GM23338 (cell line): ENCODE results near the gene COL4A6. TPM values are rescaled to one million over a fixed set of nuclear protein-coding genes. Genes with fewer than 3 reads are reported as not detected.

Experiments
- ATAC-seq: fragments of 200-7000 bp; cut with Tn5 transposase; 3 replicates; pipeline ENCODE4 v1.9.1; 2020
- DNase-seq: peaks from one replicate; pipeline ENCODE4 v3.0.0-alpha.2; 2015; ENCODE audit warnings: low spot score
- H2AFZ ChIP-seq: fragments of 200-600 bp; sonication (generic); 2 replicates; pipeline ENCODE4 v1.8.0; 2016; ENCODE audit warnings: antibody characterized with exemption, mild to moderate bottlenecking, moderate library complexity
- H3F3A ChIP-seq: fragments of 200-600 bp; sonication (generic); replicated peaks from 2 replicates; pipeline ENCODE4 v1.8.0; 2017; ENCODE audit warnings: antibody characterized with exemption, mixed run types, low read depth
- H3K27ac ChIP-seq: fragments of 200-600 bp; sonication (generic); 2 replicates; pipeline ENCODE4 v1.6.1; 2016; ENCODE audit warnings: low read depth
- H3K27me3 ChIP-seq: fragments of 200-600 bp; sonication (generic); 2 replicates; pipeline ENCODE4 v1.8.0; 2016; ENCODE audit warnings: mild to moderate bottlenecking, mixed run types, moderate library complexity; ENCODE audit not compliant: insufficient read depth
- H3K36me3 ChIP-seq: fragments of 200-600 bp; sonication (generic); 2 replicates; pipeline ENCODE4 v1.8.0; 2016; ENCODE audit warnings: mild to moderate bottlenecking; ENCODE audit not compliant: insufficient read depth
- H3K4me1 ChIP-seq: fragments of 200-600 bp; sonication (generic); 2 replicates; pipeline ENCODE4 v1.8.0; 2016; ENCODE audit warnings: mild to moderate bottlenecking, moderate library complexity; ENCODE audit not compliant: insufficient read depth
- H3K4me2 ChIP-seq: fragments of 200-600 bp; sonication (generic); 2 replicates; pipeline ENCODE4 v1.7.1; 2017; ENCODE audit warnings: mixed run types
- H3K4me3 ChIP-seq: fragments of 200-600 bp; sonication (generic); 2 replicates; pipeline ENCODE4 v1.6.1; 2016; ENCODE audit warnings: mixed run types
- H3K79me2 ChIP-seq: fragments of 200-600 bp; sonication (generic); replicated peaks from 2 replicates; pipeline ENCODE4 v1.8.0; 2017; ENCODE audit warnings: mild to moderate bottlenecking; ENCODE audit not compliant: insufficient read depth
- H3K9me2 ChIP-seq: fragments of 200-600 bp; sonication (generic); 2 replicates; pipeline ENCODE4 v1.8.0; 2017; ENCODE audit not compliant: insufficient read depth
- H4K20me1 ChIP-seq: fragments of 200-600 bp; sonication (generic); replicated peaks from 2 replicates; pipeline ENCODE4 v1.8.0; 2017; ENCODE audit warnings: mild to moderate bottlenecking; ENCODE audit not compliant: insufficient read depth
- H3K27ac Mint-ChIP-seq: 2 replicates; pipeline ENCODE4 v1.8.0; 2020; ENCODE audit warnings: inconsistent platforms, mild to moderate bottlenecking, moderate library complexity, mixed read lengths
- H3K27me3 Mint-ChIP-seq: 3 replicates; pipeline ENCODE4 v1.8.0; 2022; ENCODE audit warnings: low read depth, mild to moderate bottlenecking, moderate library complexity, mixed read lengths, inconsistent platforms; ENCODE audit not compliant: insufficient read depth, poor library complexity
- H3K36me3 Mint-ChIP-seq: 3 replicates; pipeline ENCODE4 v1.8.0; 2021; ENCODE audit warnings: low read depth, mild to moderate bottlenecking, inconsistent platforms, moderate library complexity, mixed read lengths
- H3K4me1 Mint-ChIP-seq: 3 replicates; pipeline ENCODE4 v1.8.0; 2020; ENCODE audit warnings: mild to moderate bottlenecking, inconsistent platforms, mixed read lengths
- H3K4me3 Mint-ChIP-seq: 3 replicates; pipeline ENCODE4 v1.8.0; 2021; ENCODE audit warnings: moderate library complexity, mild to moderate bottlenecking, inconsistent platforms, mixed read lengths
- H3K9me3 Mint-ChIP-seq: 3 replicates; pipeline ENCODE4 v1.8.0; 2020; ENCODE audit warnings: moderate library complexity, mild to moderate bottlenecking, inconsistent platforms, mixed read lengths
- CREB1 ChIP-seq: fragments of 250-450 bp; sonication (Bioruptor Pico); IDR thresholded peaks from 2 replicates; pipeline ENCODE4 v1.5.0; 2020; ENCODE audit warnings: low read depth, mild to moderate bottlenecking, moderate library complexity
- EZH2 ChIP-seq: fragments of 200-600 bp; sonication (generic); IDR thresholded peaks from one replicate; pipeline ENCODE4 v1.8.0; 2017; ENCODE audit warnings: antibody characterized with exemption, mild to moderate bottlenecking, low read depth; ENCODE audit not compliant: unreplicated experiment
- JUNB ChIP-seq: IDR thresholded peaks from one replicate; pipeline ENCODE4 v1.6.1; 2016; ENCODE audit warnings: antibody characterized with exemption; ENCODE audit not compliant: unreplicated experiment
- POLR2AphosphoS5 ChIP-seq: IDR thresholded peaks from 2 replicates; pipeline ENCODE4 v1.6.1; 2016; ENCODE audit warnings: antibody characterized with exemption, low read depth
- STAT1 ChIP-seq: IDR thresholded peaks from one replicate; pipeline ENCODE4 v1.6.1; 2016; ENCODE audit warnings: antibody characterized with exemption; ENCODE audit not compliant: unreplicated experiment
- ZNF331 ChIP-seq: fragments of 250-450 bp; sonication (Bioruptor Pico); IDR thresholded peaks from 2 replicates; pipeline ENCODE4 v1.5.0; 2020; ENCODE audit warnings: low read depth, mild to moderate bottlenecking, moderate library complexity
- polyA plus RNA-seq: library from polyadenylated mRNA; unstranded; fragments of >200 nt; fragmentation: Nextera tagmentation; extraction: Ambion mirVana; gene quantifications from 2 replicates; pipeline ENCODE4 v1.2.1, GENCODE V29; 2016
- total RNA-seq: library from RNA; depleted of rRNA; stranded (reverse); fragments of >200 nt; shearing (Covaris generic); gene quantifications from 2 replicates; pipeline ENCODE4 v1.2.3, GENCODE V29; 2014
- TF ChIP-seq, protein P1 (sequence below): fragments of 250-450 bp; sonication (Bioruptor Pico); IDR thresholded peaks from 2 replicates; pipeline ENCODE4 v1.5.0; 2020; ENCODE audit warnings: mild to moderate bottlenecking, moderate library complexity
- TF ChIP-seq, protein P2 (sequence below): IDR thresholded peaks from one replicate; pipeline ENCODE4 v1.6.1; 2018; ENCODE audit warnings: antibody characterized with exemption; ENCODE audit not compliant: unreplicated experiment

The COL4A6 gene
- total and polyA plus RNA-seq, 2 experiments from 2014 or later = 4.1 to 15.2 TPM

DNA sequence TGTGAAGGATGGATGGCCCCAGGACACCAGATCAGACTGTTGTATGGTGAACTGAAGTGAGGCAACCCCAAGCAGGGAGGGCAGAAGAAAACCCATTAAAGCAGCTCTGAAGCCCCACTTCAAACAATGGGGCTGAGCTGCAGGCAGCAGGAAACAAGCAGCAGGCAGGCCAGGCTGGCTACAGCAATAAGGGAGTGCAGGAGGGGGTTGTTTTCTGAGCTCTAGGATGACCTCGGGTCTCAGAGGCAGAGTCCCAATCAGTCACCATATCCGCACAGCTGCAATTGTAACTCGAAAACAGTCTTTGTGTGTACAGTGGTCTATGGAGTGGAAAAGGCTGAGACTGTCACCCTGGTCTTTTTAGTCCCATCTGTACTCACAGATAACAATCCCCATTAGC, 90.4 kb downstream of the COL4A6 start:
- H2AFZ ChIP-seq = no peak overlapping the region
- no peaks in the 10 kb centered on the region for H3K9me2 ChIP-seq
- no peaks in the 10 kb centered on the region for H4K20me1 ChIP-seq
- peaks cover 58% of the 10 kb centered on the region for H3K4me1 Mint-ChIP-seq
- no peaks in the 10 kb centered on the region for H3K27me3 ChIP-seq
- TF ChIP-seq CREB1 (CRISPR knock-in tag) = no peak
- no peak for TF ChIP-seq POLR2AphosphoS5
- no peak for TF ChIP-seq ZNF331 (CRISPR knock-in tag)
- TF ChIP-seq STAT1 = no peak
- TF ChIP-seq JUNB = no peak
- TF ChIP-seq, protein P1, sequence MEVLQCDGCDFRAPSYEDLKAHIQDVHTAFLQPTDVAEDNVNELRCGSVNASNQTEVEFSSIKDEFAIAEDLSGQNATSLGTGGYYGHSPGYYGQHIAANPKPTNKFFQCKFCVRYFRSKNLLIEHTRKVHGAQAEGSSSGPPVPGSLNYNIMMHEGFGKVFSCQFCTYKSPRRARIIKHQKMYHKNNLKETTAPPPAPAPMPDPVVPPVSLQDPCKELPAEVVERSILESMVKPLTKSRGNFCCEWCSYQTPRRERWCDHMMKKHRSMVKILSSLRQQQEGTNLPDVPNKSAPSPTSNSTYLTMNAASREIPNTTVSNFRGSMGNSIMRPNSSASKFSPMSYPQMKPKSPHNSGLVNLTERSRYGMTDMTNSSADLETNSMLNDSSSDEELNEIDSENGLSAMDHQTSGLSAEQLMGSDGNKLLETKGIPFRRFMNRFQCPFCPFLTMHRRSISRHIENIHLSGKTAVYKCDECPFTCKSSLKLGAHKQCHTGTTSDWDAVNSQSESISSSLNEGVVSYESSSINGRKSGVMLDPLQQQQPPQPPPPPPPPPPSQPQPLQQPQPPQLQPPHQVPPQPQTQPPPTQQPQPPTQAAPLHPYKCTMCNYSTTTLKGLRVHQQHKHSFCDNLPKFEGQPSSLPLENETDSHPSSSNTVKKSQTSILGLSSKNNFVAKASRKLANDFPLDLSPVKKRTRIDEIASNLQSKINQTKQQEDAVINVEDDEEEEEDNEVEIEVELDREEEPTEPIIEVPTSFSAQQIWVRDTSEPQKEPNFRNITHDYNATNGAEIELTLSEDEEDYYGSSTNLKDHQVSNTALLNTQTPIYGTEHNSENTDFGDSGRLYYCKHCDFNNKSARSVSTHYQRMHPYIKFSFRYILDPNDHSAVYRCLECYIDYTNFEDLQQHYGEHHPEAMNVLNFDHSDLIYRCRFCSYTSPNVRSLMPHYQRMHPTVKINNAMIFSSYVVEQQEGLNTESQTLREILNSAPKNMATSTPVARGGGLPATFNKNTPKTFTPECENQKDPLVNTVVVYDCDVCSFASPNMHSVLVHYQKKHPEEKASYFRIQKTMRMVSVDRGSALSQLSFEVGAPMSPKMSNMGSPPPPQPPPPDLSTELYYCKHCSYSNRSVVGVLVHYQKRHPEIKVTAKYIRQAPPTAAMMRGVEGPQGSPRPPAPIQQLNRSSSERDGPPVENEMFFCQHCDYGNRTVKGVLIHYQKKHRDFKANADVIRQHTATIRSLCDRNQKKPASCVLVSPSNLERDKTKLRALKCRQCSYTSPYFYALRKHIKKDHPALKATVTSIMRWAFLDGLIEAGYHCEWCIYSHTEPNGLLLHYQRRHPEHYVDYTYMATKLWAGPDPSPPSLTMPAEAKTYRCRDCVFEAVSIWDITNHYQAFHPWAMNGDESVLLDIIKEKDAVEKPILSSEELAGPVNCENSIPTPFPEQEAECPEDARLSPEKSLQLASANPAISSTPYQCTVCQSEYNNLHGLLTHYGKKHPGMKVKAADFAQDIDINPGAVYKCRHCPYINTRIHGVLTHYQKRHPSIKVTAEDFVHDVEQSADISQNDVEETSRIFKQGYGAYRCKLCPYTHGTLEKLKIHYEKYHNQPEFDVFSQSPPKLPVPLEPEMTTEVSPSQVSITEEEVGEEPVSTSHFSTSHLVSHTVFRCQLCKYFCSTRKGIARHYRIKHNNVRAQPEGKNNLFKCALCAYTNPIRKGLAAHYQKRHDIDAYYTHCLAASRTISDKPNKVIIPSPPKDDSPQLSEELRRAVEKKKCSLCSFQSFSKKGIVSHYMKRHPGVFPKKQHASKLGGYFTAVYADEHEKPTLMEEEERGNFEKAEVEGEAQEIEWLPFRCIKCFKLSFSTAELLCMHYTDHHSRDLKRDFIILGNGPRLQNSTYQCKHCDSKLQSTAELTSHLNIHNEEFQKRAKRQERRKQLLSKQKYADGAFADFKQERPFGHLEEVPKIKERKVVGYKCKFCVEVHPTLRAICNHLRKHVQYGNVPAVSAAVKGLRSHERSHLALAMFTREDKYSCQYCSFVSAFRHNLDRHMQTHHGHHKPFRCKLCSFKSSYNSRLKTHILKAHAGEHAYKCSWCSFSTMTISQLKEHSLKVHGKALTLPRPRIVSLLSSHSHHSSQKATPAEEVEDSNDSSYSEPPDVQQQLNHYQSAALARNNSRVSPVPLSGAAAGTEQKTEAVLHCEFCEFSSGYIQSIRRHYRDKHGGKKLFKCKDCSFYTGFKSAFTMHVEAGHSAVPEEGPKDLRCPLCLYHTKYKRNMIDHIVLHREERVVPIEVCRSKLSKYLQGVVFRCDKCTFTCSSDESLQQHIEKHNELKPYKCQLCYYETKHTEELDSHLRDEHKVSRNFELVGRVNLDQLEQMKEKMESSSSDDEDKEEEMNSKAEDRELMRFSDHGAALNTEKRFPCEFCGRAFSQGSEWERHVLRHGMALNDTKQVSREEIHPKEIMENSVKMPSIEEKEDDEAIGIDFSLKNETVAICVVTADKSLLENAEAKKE (CRISPR knock-in tag) = peak; percentile 79
- TF ChIP-seq EZH2 = no peak
- no peaks in the 10 kb centered on the region for H3F3A ChIP-seq
- peaks cover 26% of the 10 kb centered on the region for H3K4me1 ChIP-seq
- H3K27ac Mint-ChIP-seq = peak overlapping the region; percentile 67; the same call in 1 of the 2 replicates
- H3K27ac ChIP-seq = no peak overlapping the region
- ATAC-seq (peak; percentile 97), DNase-seq (peak; percentile 38)
- no peak overlapping the region for H3K4me3 ChIP-seq
- no peak overlapping the region for H3K4me2 ChIP-seq
- H3K9me3 Mint-ChIP-seq = no peaks in the 10 kb centered on the region
- no peaks in the 10 kb centered on the region for H3K36me3 Mint-ChIP-seq
- H3K36me3 ChIP-seq = no peaks in the 10 kb centered on the region
- no peaks in the 10 kb centered on the region for H3K27me3 Mint-ChIP-seq
- H3K79me2 ChIP-seq = no peaks in the 10 kb centered on the region
- H3K4me3 Mint-ChIP-seq = peak overlapping the region; percentile 28; the same call in 1 of the 3 replicates

DNA sequence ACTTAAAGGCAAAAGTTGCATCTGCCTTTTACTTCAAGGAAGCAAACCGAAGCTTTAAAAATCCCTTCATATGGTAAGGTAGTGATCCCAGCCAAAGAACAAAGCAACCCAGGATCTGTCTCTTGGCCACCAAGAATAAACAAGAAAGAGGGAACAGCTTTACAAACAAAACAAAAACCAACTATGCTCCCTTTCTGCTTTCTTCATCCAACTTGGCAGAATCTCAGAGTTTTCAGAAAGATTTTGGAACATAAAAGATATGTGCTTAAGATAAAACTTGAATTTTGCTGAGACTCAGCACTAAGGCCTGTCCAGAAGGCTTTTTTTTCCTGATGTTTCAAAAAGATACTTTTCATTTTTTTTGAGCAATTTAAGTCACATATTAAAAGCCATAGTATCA, 94.0 kb downstream of the COL4A6 start:
- Histone ChIP-seq H3F3A (no peaks in the 10 kb centered on the region), H3K4me1 (peaks cover 10% of the 10 kb centered on the region; the same call in 1 of the 2 replicates), H3K27ac (peak overlapping the region; percentile 85), H3K4me3 (no peak overlapping the region), H3K4me2 (no peak overlapping the region), H4K20me1 (no peaks in the 10 kb centered on the region), H2AFZ (no peak overlapping the region), H3K36me3 (no peaks in the 10 kb centered on the region), H3K79me2 (no peaks in the 10 kb centered on the region), H3K27me3 (no peaks in the 10 kb centered on the region), H3K9me2 (no peaks in the 10 kb centered on the region)
- peaks cover 40% of the 10 kb centered on the region; the same call in 2 of the 3 replicates for H3K4me1 Mint-ChIP-seq
- H3K9me3 Mint-ChIP-seq = no peaks in the 10 kb centered on the region
- peak; percentile 12 for DNase-seq
- H3K27ac Mint-ChIP-seq = peak overlapping the region; percentile 28; the same call in 1 of the 2 replicates
- H3K4me3 Mint-ChIP-seq = no peak overlapping the region
- no peak for ATAC-seq
- no peaks in the 10 kb centered on the region for H3K27me3 Mint-ChIP-seq
- no peaks in the 10 kb centered on the region for H3K36me3 Mint-ChIP-seq
- no peak for TF ChIP-seq ZNF331 (CRISPR knock-in tag)
- TF ChIP-seq, protein P2, sequence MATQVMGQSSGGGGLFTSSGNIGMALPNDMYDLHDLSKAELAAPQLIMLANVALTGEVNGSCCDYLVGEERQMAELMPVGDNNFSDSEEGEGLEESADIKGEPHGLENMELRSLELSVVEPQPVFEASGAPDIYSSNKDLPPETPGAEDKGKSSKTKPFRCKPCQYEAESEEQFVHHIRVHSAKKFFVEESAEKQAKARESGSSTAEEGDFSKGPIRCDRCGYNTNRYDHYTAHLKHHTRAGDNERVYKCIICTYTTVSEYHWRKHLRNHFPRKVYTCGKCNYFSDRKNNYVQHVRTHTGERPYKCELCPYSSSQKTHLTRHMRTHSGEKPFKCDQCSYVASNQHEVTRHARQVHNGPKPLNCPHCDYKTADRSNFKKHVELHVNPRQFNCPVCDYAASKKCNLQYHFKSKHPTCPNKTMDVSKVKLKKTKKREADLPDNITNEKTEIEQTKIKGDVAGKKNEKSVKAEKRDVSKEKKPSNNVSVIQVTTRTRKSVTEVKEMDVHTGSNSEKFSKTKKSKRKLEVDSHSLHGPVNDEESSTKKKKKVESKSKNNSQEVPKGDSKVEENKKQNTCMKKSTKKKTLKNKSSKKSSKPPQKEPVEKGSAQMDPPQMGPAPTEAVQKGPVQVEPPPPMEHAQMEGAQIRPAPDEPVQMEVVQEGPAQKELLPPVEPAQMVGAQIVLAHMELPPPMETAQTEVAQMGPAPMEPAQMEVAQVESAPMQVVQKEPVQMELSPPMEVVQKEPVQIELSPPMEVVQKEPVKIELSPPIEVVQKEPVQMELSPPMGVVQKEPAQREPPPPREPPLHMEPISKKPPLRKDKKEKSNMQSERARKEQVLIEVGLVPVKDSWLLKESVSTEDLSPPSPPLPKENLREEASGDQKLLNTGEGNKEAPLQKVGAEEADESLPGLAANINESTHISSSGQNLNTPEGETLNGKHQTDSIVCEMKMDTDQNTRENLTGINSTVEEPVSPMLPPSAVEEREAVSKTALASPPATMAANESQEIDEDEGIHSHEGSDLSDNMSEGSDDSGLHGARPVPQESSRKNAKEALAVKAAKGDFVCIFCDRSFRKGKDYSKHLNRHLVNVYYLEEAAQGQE = no peak
